H1 (cell line): ENCODE results near the gene GBGT1. TPM values are rescaled to one million over a fixed set of nuclear protein-coding genes. Genes with fewer than 3 reads are reported as not detected.

ENCODE experiments used
- ASH2L ChIP-seq: fragments of 200-600, 300-600 bp; sonication (generic); IDR thresholded peaks from one replicate; pipeline ENCODE4 v1.7.1; 2017; ENCODE audit warnings: low read length
- EZH2 ChIP-seq: fragments of 200-600 bp; sonication (generic); IDR thresholded peaks from 2 replicates; pipeline ENCODE4 v1.7.1; 2012; ENCODE audit warnings: low read depth, mild to moderate bottlenecking, moderate library complexity, low read length, inconsistent platforms; ENCODE audit not compliant: severe bottlenecking
- GABPA ChIP-seq: IDR thresholded peaks from 2 replicates; pipeline ENCODE4 v1.6.1; 2011; ENCODE audit warnings: mild to moderate bottlenecking, low read length, moderate library complexity, borderline replicate concordance; ENCODE audit not compliant: insufficient read depth
- NANOG ChIP-seq: IDR thresholded peaks from 2 replicates; pipeline ENCODE4 v1.6.1; 2011; ENCODE audit warnings: low read length, low read depth, mild to moderate bottlenecking, inconsistent platforms; ENCODE audit not compliant: insufficient read depth, poor library complexity, severe bottlenecking
- PHF8 ChIP-seq: fragments of 200-600 bp; sonication (generic); conservative IDR thresholded peaks from 2 replicates; pipeline ENCODE4 v1.7.1; 2012; ENCODE audit warnings: low read depth, mild to moderate bottlenecking, inconsistent platforms, low read length, moderate library complexity
- RAD21 ChIP-seq, 2 experiments: IDR thresholded peaks in 1 of 2; conservative IDR thresholded peaks in 1 of 2; 2 replicates each; pipeline ENCODE4 v1.6.1; 2011; ENCODE audit warnings: low read depth in 2 of 2, low read length in 2 of 2, improper control_type of control experiment in 1 of 2, inconsistent platforms in 1 of 2, mild to moderate bottlenecking in 1 of 2, moderate library complexity in 1 of 2
- RFX5 ChIP-seq: IDR thresholded peaks from 2 replicates; pipeline ENCODE4 v1.6.1; 2011; ENCODE audit warnings: low read depth, low read length, improper control_type of control experiment, borderline replicate concordance
- SIN3A ChIP-seq, 2 experiments: IDR thresholded peaks in 1 of 2; conservative IDR thresholded peaks in 1 of 2; 2 replicates each; pipeline ENCODE4 v1.6.1; 2011 to 2012; ENCODE audit warnings: low read length in 2 of 2, improper control_type of control experiment in 1 of 2, low read depth in 1 of 2, mild to moderate bottlenecking in 1 of 2
- SP4 ChIP-seq: IDR thresholded peaks from 2 replicates; pipeline ENCODE4 v1.6.1; 2012; ENCODE audit warnings: low read length, inconsistent platforms
- TCF12 ChIP-seq: IDR thresholded peaks from 2 replicates; pipeline ENCODE4 v1.6.1; 2011; ENCODE audit warnings: low read depth, mild to moderate bottlenecking, low read length
- polyA plus RNA-seq, 7 experiments: library from polyadenylated mRNA; depleted of rRNA in 3 of 7; stranded (reverse) in 5 of 7; unstranded in 2 of 7; fragments of >200 nt in 5 of 7; fragments of 200-250 nt in 2 of 7; gene quantifications; 1 replicate in 5 of 7; 2 replicates in 1 of 7; 4 replicates in 1 of 7; pipeline versions ENCODE4 v1.2.1 to v1.2.3, GENCODE V29; 2011 to 2013; ENCODE audit warnings: missing spikeins in 2 of 7, mixed read lengths in 2 of 7
- total RNA-seq: library from RNA; stranded (reverse); fragmentation: NEBNext Ultra II Directional; extraction: Animal tissue kit (Norgen Biotek cat#: 25700); gene quantifications from 2 replicates; pipeline ENCODE4 v1.2.1, GENCODE V29; 2021

GBGT1 gene
- total and polyA plus RNA-seq, 2 of the 8 experiments (the other 6 are each of a cell fraction or from before 2014, with no cell fraction given), result 7.1 to 9.7 TPM

DNA sequence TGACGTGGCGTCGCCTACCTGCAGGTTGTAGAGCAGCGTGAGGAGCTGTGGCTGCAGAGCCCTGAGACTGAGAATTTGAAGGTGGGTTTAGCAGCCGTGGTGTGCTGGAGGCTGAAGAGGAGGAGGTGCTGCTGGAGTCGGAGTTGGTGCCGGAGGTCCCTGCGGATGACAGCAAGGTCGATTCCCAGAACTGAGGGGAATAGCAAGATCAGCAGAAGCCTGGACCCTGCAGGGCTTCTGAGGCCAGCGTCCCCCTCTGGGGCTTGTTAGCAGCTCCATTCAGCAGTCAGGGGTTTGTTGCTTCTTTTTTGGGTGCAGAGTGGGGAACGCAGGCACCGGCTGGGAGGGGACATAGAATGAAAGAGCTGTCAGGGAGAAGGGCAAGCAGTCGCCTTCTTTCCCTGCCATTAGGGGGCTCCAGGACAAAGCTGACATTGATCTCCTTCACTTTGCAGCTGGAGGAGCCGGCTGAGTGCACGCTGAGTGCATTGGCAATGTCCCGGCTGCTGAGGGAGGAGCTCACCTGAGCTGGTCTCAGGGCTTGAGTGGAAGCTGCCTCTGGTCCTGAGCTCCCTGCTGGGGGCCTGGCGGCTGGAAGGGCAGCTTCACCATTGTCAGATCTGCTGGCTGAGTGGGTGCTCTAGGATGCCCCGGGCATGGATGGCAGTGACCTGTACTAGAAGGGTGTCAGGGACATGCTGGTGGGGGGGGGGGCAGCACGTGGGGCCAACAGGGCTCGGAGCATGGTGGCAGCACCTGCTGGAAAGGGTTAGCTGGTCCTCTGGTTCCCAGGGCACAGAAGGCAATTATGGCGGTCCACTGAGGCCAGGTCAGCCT is 24.5 kb upstream of the GBGT1 start (continued):
- TF ChIP-seq RAD21 (IDR thresholded peaks at IDR 0.05 in 1 of 2, conservative IDR thresholded peaks at IDR 0.05 in 1 of 2; ENCODE audit: low read depth in 2 of 2, low read length in 2 of 2) (peak; percentile 60 to 66), RFX5 (no peak), SIN3A (conservative IDR thresholded peaks at IDR 0.05 in 1 of 2, IDR thresholded peaks at IDR 0.05 in 1 of 2; ENCODE audit: low read depth in 1 of 2, low read length in 2 of 2) (peak in 1 of 2 experiments; percentile 72; a peak in 1 of 4 replicates), SP4 (no peak), NANOG (no peak), GABPA (no peak), EZH2 (no peak), PHF8 (no peak), TCF12 (no peak), ASH2L (no peak)
